Endothelial cell of umbilical vein (primary cell): ENCODE measurements around the gene CNTROB. TPM values are rescaled to one million over a fixed set of nuclear protein-coding genes. Genes with fewer than 3 reads are reported as not detected.
A peak's percentile ranks its signal among the peaks of the same experiment; 100 is the strongest.

ENCODE experiments used
- BruUV-seq: library from RNA; stranded (reverse); fragments of 400-500 nt; replicated peaks from 2 replicates; lab custom pipeline; 2021; lab: Mats Ljungman, UMichigan
- CTCF ChIA-PET: fragments of 300-600, 350-600 bp; sonication (Branson Sonifier 250); formaldehyde crosslinking; loops from one replicate; lab custom pipeline; 2021; ENCODE audit warnings: antibody characterized with exemption, inconsistent platforms; lab: Charles Lee
- POLR2A ChIA-PET: fragments of 300-600, 350-600 bp; sonication (Branson Sonifier 250); formaldehyde crosslinking; loops from one replicate; lab custom pipeline; 2021; ENCODE audit warnings: antibody characterized with exemption, inconsistent platforms; lab: Charles Lee
- DNase-seq: peaks from one replicate; pipeline ENCODE4 v3.0.0-alpha.2; 2011; ENCODE audit warnings: low read depth, low spot score
- FAIRE-seq: peaks from 2 replicates; lab custom pipeline; 2011; peaks lifted over from hg19 to GRCh38; lab: Jason Lieb, UNC
- H2AFZ ChIP-seq: 2 replicates; pipeline ENCODE4 v1.6.0; 2012; ENCODE audit warnings: low read depth, low read length, control low read depth, inconsistent platforms
- H3K27ac ChIP-seq: 2 replicates; pipeline ENCODE4 v1.5.1; 2011; ENCODE audit warnings: low read depth, mild to moderate bottlenecking, control low read depth, low read length, moderate library complexity; ENCODE audit not compliant: insufficient read depth
- H3K27me3 ChIP-seq, 2 experiments: 2 replicates each; pipeline versions ENCODE4 v1.6.0 to v1.6.1; 2011; ENCODE audit warnings: low read length in 2 of 2, mixed read lengths in 1 of 2; ENCODE audit not compliant: control insufficient read depth in 2 of 2, insufficient read depth in 2 of 2
- H3K36me3 ChIP-seq, 2 experiments: 2 replicates in 1 of 2; 3 replicates in 1 of 2; pipeline ENCODE4 v1.5.1; 2011; ENCODE audit warnings: low read length in 2 of 2, mild to moderate bottlenecking in 1 of 2, moderate library complexity in 1 of 2; ENCODE audit not compliant: control insufficient read depth in 2 of 2, insufficient read depth in 2 of 2; ENCODE audit errors: extremely low read depth in 1 of 2
- H3K4me1 ChIP-seq: 3 replicates; pipeline ENCODE4 v1.5.1; 2011; ENCODE audit warnings: mild to moderate bottlenecking, low read length; ENCODE audit not compliant: control insufficient read depth, insufficient read depth; ENCODE audit errors: extremely low read depth
- H3K4me2 ChIP-seq: 2 replicates; pipeline ENCODE4 v1.6.1; 2011; ENCODE audit warnings: low read length, control low read depth, mixed read lengths; ENCODE audit not compliant: insufficient read depth
- H3K4me3 ChIP-seq, 3 experiments: fragments of 200-600 bp in 1 of 3; sonication (generic), shearing (Covaris generic) in 1 of 3; replicated peaks in 1 of 3; 2 replicates each; pipeline ENCODE4 v1.5.1; 2011 to 2016; ENCODE audit warnings: control low read depth in 3 of 3, low read length in 3 of 3, mild to moderate bottlenecking in 2 of 3, inconsistent platforms in 1 of 3, low read depth in 1 of 3, moderate library complexity in 1 of 3; ENCODE audit not compliant: insufficient read depth in 1 of 3
- H3K79me2 ChIP-seq: 2 replicates; pipeline ENCODE4 v1.6.0; 2012; ENCODE audit warnings: low read length, inconsistent platforms; ENCODE audit not compliant: control insufficient read depth, insufficient read depth
- H3K9ac ChIP-seq: replicated peaks from 2 replicates; pipeline ENCODE3; 2011; ENCODE audit warnings: low read length, control low read depth; ENCODE audit not compliant: insufficient read depth; ENCODE audit errors: extremely low read depth
- H3K9me1 ChIP-seq: replicated peaks from 3 replicates; pipeline ENCODE4 v1.6.0; 2011; ENCODE audit warnings: mild to moderate bottlenecking, low read length; ENCODE audit not compliant: control insufficient read depth, insufficient read depth; ENCODE audit errors: extremely low read depth
- H3K9me3 ChIP-seq: replicated peaks from 2 replicates; pipeline ENCODE4 v1.5.1; 2012; ENCODE audit warnings: low read length, inconsistent platforms; ENCODE audit not compliant: control insufficient read depth, insufficient read depth
- H4K20me1 ChIP-seq: replicated peaks from 2 replicates; pipeline ENCODE3; 2011; ENCODE audit warnings: mild to moderate bottlenecking, low read length; ENCODE audit not compliant: control insufficient read depth, insufficient read depth; ENCODE audit errors: extremely low read depth
- CTCF ChIP-seq, 2 donors: IDR thresholded peaks; 1 replicate in 1 of 2; 2 replicates in 1 of 2; pipeline ENCODE4 v1.5.1; 2011; ENCODE audit warnings: low read length in 2 of 2, mild to moderate bottlenecking in 2 of 2, moderate library complexity in 2 of 2, control low read depth in 1 of 2, inconsistent platforms in 1 of 2, low read depth in 1 of 2; ENCODE audit not compliant: insufficient read depth in 1 of 2; ENCODE audit errors: extremely low read depth in 1 of 2
- EZH2 ChIP-seq: IDR thresholded peaks from 2 replicates; pipeline ENCODE4 v1.6.1; 2012; ENCODE audit warnings: borderline replicate concordance, low read depth, mild to moderate bottlenecking, moderate library complexity, low read length, inconsistent platforms; ENCODE audit not compliant: severe bottlenecking
- FOS ChIP-seq: IDR thresholded peaks from 2 replicates; pipeline ENCODE4 v1.6.1; 2011; ENCODE audit warnings: mild to moderate bottlenecking, low read length, moderate library complexity, borderline replicate concordance; ENCODE audit not compliant: insufficient read depth
- GATA2 ChIP-seq: IDR thresholded peaks from 2 replicates; pipeline ENCODE4 v1.7.0; 2011; ENCODE audit warnings: low read depth, mild to moderate bottlenecking, moderate library complexity, mixed read lengths, low read length; ENCODE audit not compliant: insufficient read length, insufficient read depth
- JUN ChIP-seq: IDR thresholded peaks from 2 replicates; pipeline ENCODE4 v1.6.1; 2011; ENCODE audit warnings: borderline replicate concordance, low read depth; ENCODE audit not compliant: insufficient read length, insufficient read depth
- MAX ChIP-seq: IDR thresholded peaks from 2 replicates; pipeline ENCODE4 v1.6.1; 2011; ENCODE audit not compliant: insufficient read depth, insufficient read length
- POLR2A ChIP-seq: IDR thresholded peaks from 2 replicates; pipeline ENCODE4 v1.6.1; 2012; ENCODE audit warnings: low read depth, mild to moderate bottlenecking, control low read depth, low read length
- dilution Hi-C: fragments of 300-500 bp; cut with MboI; formaldehyde crosslinking; loops from one replicate; pipeline ENCODE4 v1.15.0; 2019; ENCODE audit warnings: low sequenced_read_pairs; ENCODE audit not compliant: extremely low pct_ligation_motif_present
- intact Hi-C: fragments of 100-400 bp; cut with micrococcal nuclease; formaldehyde crosslinking; loops from one replicate; pipeline ENCODE4 v1.10.0; 2022
- polyA plus RNA-seq, 4 experiments: library from polyadenylated mRNA; depleted of rRNA in 3 of 4; stranded (reverse) in 3 of 4; unstranded in 1 of 4; fragments of >200 nt; gene quantifications; 2 replicates each; pipeline versions ENCODE4 v1.2.1 to v1.2.3, GENCODE V29; 2011 to 2012; ENCODE audit warnings: missing spikeins in 1 of 4
- total RNA-seq: library from RNA; stranded (reverse); gene quantifications from 2 replicates; pipeline ENCODE4 v1.2.3, GENCODE V29; 2021

Gene CNTROB
- total and polyA plus RNA-seq, 2 donors (not counting 3 experiments of a cell fraction or from before 2014, with no cell fraction given) = 24.9 to 47.2 TPM

- CTCF ChIA-PET = interaction anchor here (1.0 to 4.7 kb wide), 3 partner anchors 10 to 12 kb away, joined by 3 to 38 read pairs (median 3); no protein-coding TSS in a partner anchor
- no peak overlapping the region for H3K4me3 ChIP-seq
- BruUV-seq = no TSS peak
These were observed 45.8 kb downstream of the CNTROB start for GRCh38 chr17:7977805-7978204.

GRCh38 chr17:7982173-7982572, 50.2 kb downstream of the CNTROB start:
- H3K36me3 ChIP-seq = no peaks in the 10 kb centered on the region
- H4K20me1 ChIP-seq = no peaks in the 10 kb centered on the region
- no peaks in the 10 kb centered on the region for H3K79me2 ChIP-seq
- H3K4me1 ChIP-seq = peaks cover 4% of the 10 kb centered on the region
- H3K27me3 ChIP-seq = no peaks in the 10 kb centered on the region
- dilution Hi-C loops (no loop called here), intact Hi-C loops (no loop called here)
- no peak for DNase-seq
- TF ChIP-seq MAX = no peak
- TF ChIP-seq GATA2 = peak; percentile 82
- no peak for TF ChIP-seq CTCF (IDR thresholded peaks at IDR 0.05; ENCODE audit: extremely low read depth in 1 of 2, insufficient read depth in 1 of 2, low read depth in 1 of 2, low read length in 2 of 2)
- TF ChIP-seq FOS = peak; percentile 68
- no peak for TF ChIP-seq EZH2
- no peak overlapping the region for H3K27ac ChIP-seq
- peak overlapping the region; percentile 17 for H2AFZ ChIP-seq
- peak; percentile 77 for FAIRE-seq
- ChIA-PET CTCF (interaction anchor here (1.0 to 4.7 kb wide), 16 partner anchors 8 to 239 kb away, joined by 3 to 38 read pairs (median 6); partner anchors contain the start of gene RNF227), POLR2A (no interaction called here)
- BruUV-seq = no TSS peak
- H3K4me2 ChIP-seq = peak overlapping the region; percentile 16
- no peaks in the 10 kb centered on the region for H3K9me3 ChIP-seq
- no peak overlapping the region for H3K9ac ChIP-seq
- H3K4me3 ChIP-seq = no peak overlapping the region
- no peaks in the 10 kb centered on the region for H3K9me1 ChIP-seq

More at GRCh38 chr17:7977805-7978204, 45.8 kb downstream of the CNTROB start:
- no peaks in the 10 kb centered on the region for H3K27me3 ChIP-seq
- no peak overlapping the region for H3K9ac ChIP-seq
- dilution Hi-C loops = no loop called here
- DNase-seq = no peak
- no peak overlapping the region for H2AFZ ChIP-seq
- TF ChIP-seq POLR2A (no peak), FOS (no peak), JUN (no peak)
- no peaks in the 10 kb centered on the region for H3K79me2 ChIP-seq
- no peak overlapping the region for H3K4me2 ChIP-seq
- H3K4me1 ChIP-seq = peaks cover 4% of the 10 kb centered on the region
- POLR2A ChIA-PET = no interaction called here
- H3K9me1 ChIP-seq = no peaks in the 10 kb centered on the region
- no peak overlapping the region for H3K27ac ChIP-seq
- H4K20me1 ChIP-seq = no peaks in the 10 kb centered on the region
- H3K36me3 ChIP-seq = no peaks in the 10 kb centered on the region
- FAIRE-seq = no peak
- intact Hi-C loops = no loop called here
- peaks cover 6% of the 10 kb centered on the region for H3K9me3 ChIP-seq
